HCT116 (cell line): Measurements from ENCODE around the gene HAPLN3. TPM values are rescaled to one million over a fixed set of nuclear protein-coding genes. Genes with fewer than 3 reads are reported as not detected.

ENCODE experiments used
- ATAC-seq: fragments of 200-7000 bp; cut with Tn5 transposase; 2 replicates; pipeline ENCODE4 v1.9.1; 2020; ENCODE audit warnings: mild to moderate bottlenecking, moderate library complexity
- BruUV-seq: library from RNA; stranded (reverse); fragments of 400-500 nt; replicated peaks from 2 replicates; lab custom pipeline; 2021; lab: Mats Ljungman, UMichigan
- CTCF ChIA-PET: fragments of 300-600 bp; sonication (Branson Sonifier 250); formaldehyde crosslinking; loops from one replicate; lab custom pipeline; 2021; ENCODE audit warnings: antibody characterized with exemption; lab: Charles Lee
- POLR2A ChIA-PET: fragments of 300-600, 350-600 bp; sonication (Branson Sonifier 250); formaldehyde crosslinking; loops from one replicate; lab custom pipeline; 2021; ENCODE audit warnings: antibody characterized with exemption; lab: Charles Lee
- RAD21 ChIA-PET, 2 experiments: fragments of 300-600 bp; sonication (Branson Sonifier 250); formaldehyde crosslinking; loops; one replicate each; lab custom pipeline; 2023; ENCODE audit warnings: low total read pairs in 2 of 2; ENCODE audit not compliant: uncharacterized antibody in 2 of 2, unreplicated experiment in 2 of 2, low non-redundant PET in 1 of 2; lab: Charles Lee
- DNase-seq: peaks from one replicate; pipeline ENCODE4 v3.0.0-alpha.2; 2010; ENCODE audit warnings: low read depth, low spot score
- H2AFZ ChIP-seq: fragments of 200-600 bp; shearing (Covaris generic), sonication (generic); 2 replicates; pipeline ENCODE4 v1.6.1; 2017; ENCODE audit warnings: low read depth, mixed run types, mixed read lengths, antibody characterized with exemption, low read length; ENCODE audit not compliant: poor library complexity, severe bottlenecking
- H3K27ac ChIP-seq: 2 replicates; pipeline ENCODE4 v1.5.1; 2012; ENCODE audit warnings: low read depth, low read length
- H3K27me3 ChIP-seq: fragments of 200-600 bp; sonication (generic); 2 replicates; pipeline ENCODE4 v1.6.1; 2016; ENCODE audit warnings: mixed run types, low read length, mixed read lengths; ENCODE audit not compliant: insufficient read depth
- H3K36me3 ChIP-seq, 2 experiments: fragments of 200-500 bp in 1 of 2; fragments of 200-600 bp in 1 of 2; sonication (Bioruptor generic) in 1 of 2; sonication (generic) in 1 of 2; 2 replicates each; pipeline versions ENCODE4 v1.5.1 to v1.6.1; 2014 to 2016; ENCODE audit warnings: low read length in 2 of 2, inconsistent platforms in 1 of 2, mixed read lengths in 1 of 2, mixed run types in 1 of 2; ENCODE audit not compliant: insufficient read depth in 2 of 2, control insufficient read depth in 1 of 2
- H3K4me1 ChIP-seq, 2 experiments: fragments of 200-600 bp in 1 of 2; sonication (generic) in 1 of 2; 2 replicates each; pipeline versions ENCODE4 v1.5.1 to v1.6.1; 2012 to 2017; ENCODE audit warnings: low read length in 2 of 2, inconsistent platforms in 1 of 2, mild to moderate bottlenecking in 1 of 2, mixed read lengths in 1 of 2, mixed run types in 1 of 2, moderate library complexity in 1 of 2; ENCODE audit not compliant: insufficient read depth in 2 of 2, control insufficient read depth in 1 of 2
- H3K4me2 ChIP-seq: fragments of 200-600 bp; sonication (generic); 2 replicates; pipeline ENCODE4 v1.6.1; 2017; ENCODE audit warnings: mixed run types, low read length, mixed read lengths
- H3K4me3 ChIP-seq, 2 experiments: fragments of 200-600 bp in 1 of 2; sonication (generic) in 1 of 2; replicated peaks in 1 of 2; 2 replicates each; pipeline ENCODE4 v1.5.1; 2011 to 2016; ENCODE audit warnings: low read length in 2 of 2, control low read depth in 1 of 2, low read depth in 1 of 2, mild to moderate bottlenecking in 1 of 2, mixed read lengths in 1 of 2, mixed run types in 1 of 2
- H3K79me2 ChIP-seq: fragments of 200-600 bp; sonication (generic); 2 replicates; pipeline ENCODE4 v1.6.1; 2017; ENCODE audit warnings: mild to moderate bottlenecking, mixed run types, low read length, moderate library complexity, mixed read lengths; ENCODE audit not compliant: insufficient read depth
- H3K9ac ChIP-seq: fragments of 200-600 bp; sonication (generic); 2 replicates; pipeline ENCODE4 v1.6.1; 2016; ENCODE audit warnings: low read length, mixed read lengths
- H3K9me2 ChIP-seq: fragments of 200-600 bp; sonication (generic), shearing (Covaris generic); 2 replicates; pipeline ENCODE4 v1.6.1; 2017; ENCODE audit warnings: mixed run types, mild to moderate bottlenecking, moderate library complexity; ENCODE audit not compliant: insufficient read depth
- H3K9me3 ChIP-seq, 2 experiments: fragments of 200-500 bp in 1 of 2; fragments of 200-600 bp in 1 of 2; sonication (Bioruptor generic) in 1 of 2; sonication (generic) in 1 of 2; 2 replicates each; pipeline ENCODE4 v1.6.1; 2014 to 2017; ENCODE audit warnings: low read length in 2 of 2, mixed read lengths in 2 of 2, inconsistent platforms in 1 of 2, low read depth in 1 of 2, mild to moderate bottlenecking in 1 of 2, mixed run types in 1 of 2, moderate library complexity in 1 of 2; ENCODE audit not compliant: control insufficient read depth in 1 of 2, insufficient read depth in 1 of 2
- H4K20me1 ChIP-seq: fragments of 200-600 bp; sonication (generic), shearing (Covaris generic); 2 replicates; pipeline ENCODE4 v1.6.1; 2017; ENCODE audit warnings: mixed run types, mild to moderate bottlenecking, moderate library complexity; ENCODE audit not compliant: insufficient read depth
- CBX3 ChIP-seq: IDR thresholded peaks from 2 replicates; pipeline ENCODE4 v1.6.1; 2012; ENCODE audit warnings: low read depth
- CEBPB ChIP-seq: IDR thresholded peaks from 2 replicates; pipeline ENCODE4 v1.6.1; 2012; ENCODE audit warnings: low read depth
- EGR1 ChIP-seq: IDR thresholded peaks from 2 replicates; pipeline ENCODE4 v1.6.1; 2012; ENCODE audit warnings: low read depth
- ELF1 ChIP-seq: IDR thresholded peaks from 2 replicates; pipeline ENCODE4 v1.6.1; 2012; ENCODE audit warnings: low read depth, borderline replicate concordance
- EZH2 ChIP-seq: fragments of 200-600 bp; sonication (generic); IDR thresholded peaks from 2 replicates; pipeline ENCODE4 v1.6.1; 2017; ENCODE audit warnings: antibody characterized with exemption, mixed run types
- EZH2phosphoT487 ChIP-seq: fragments of 200-600 bp; IDR thresholded peaks from 2 replicates; pipeline ENCODE4 v1.6.1; 2018; ENCODE audit warnings: antibody characterized with exemption, borderline replicate concordance
- FOSL1 ChIP-seq: IDR thresholded peaks from 2 replicates; pipeline ENCODE4 v1.6.1; 2012; ENCODE audit warnings: low read depth
- RAD21 ChIP-seq: IDR thresholded peaks from 2 replicates; pipeline ENCODE4 v1.6.1; 2012; ENCODE audit warnings: low read depth, mild to moderate bottlenecking
- SIN3A ChIP-seq: IDR thresholded peaks from 2 replicates; pipeline ENCODE4 v1.6.1; 2012; ENCODE audit warnings: low read depth
- SRF ChIP-seq: IDR thresholded peaks from 2 replicates; pipeline ENCODE4 v1.6.1; 2012; ENCODE audit warnings: low read depth
- intact Hi-C: fragments of 100-400 bp; cut with micrococcal nuclease; formaldehyde crosslinking; loops from 2 replicates; pipeline ENCODE4 v1.10.0; 2022
- total RNA-seq: library from RNA; stranded (reverse); gene quantifications from one replicate; pipeline ENCODE4 v1.2.1, GENCODE V29; 2021; ENCODE audit not compliant: unreplicated experiment
- TF ChIP-seq, protein P1 (sequence below): IDR thresholded peaks from 2 replicates; pipeline ENCODE4 v1.6.1; 2011; ENCODE audit warnings: mild to moderate bottlenecking, low read length, moderate library complexity; ENCODE audit not compliant: insufficient replicate concordance; ENCODE audit errors: extremely low read depth
- TF ChIP-seq, protein P2 (sequence below): IDR thresholded peaks from 2 replicates; pipeline ENCODE4 v1.6.1; 2012
- TF ChIP-seq, protein P3 (sequence below): IDR thresholded peaks from 2 replicates; pipeline ENCODE4 v1.6.1; 2012; ENCODE audit warnings: low read depth

The HAPLN3 gene
- total RNA-seq, 1 experiment from 2014 or later, result 10.9 TPM

DNA sequence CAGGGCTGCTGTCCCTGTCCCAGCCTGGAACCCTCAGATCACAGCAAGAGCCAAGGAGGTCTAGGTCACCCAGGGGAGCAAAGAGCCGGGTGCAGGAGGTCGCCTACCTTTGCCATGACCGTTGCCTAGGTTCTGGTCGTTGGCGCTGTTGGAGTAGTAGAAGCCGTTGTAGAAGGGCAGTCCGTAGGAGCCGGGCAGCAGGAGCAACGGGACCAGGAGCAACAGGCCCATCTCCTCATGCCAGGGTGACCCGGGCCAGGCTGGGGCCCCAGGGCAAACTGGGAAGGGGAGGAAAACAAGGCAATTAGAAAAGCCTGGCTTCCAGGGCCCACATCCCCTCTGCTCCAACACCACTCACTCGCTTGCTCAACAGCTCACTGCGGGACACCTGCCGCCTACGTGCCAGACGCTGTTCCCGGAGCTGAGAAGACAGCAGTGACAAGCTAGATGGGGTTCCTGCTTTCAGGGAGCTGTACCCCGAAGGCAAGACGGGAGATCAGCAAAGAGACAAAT lies 8.2 kb downstream of the HAPLN3 start:
- no peaks in the 10 kb centered on the region for H3K27me3 ChIP-seq
- CTCF ChIA-PET, result interaction anchor here (1.0 kb wide), 1 partner anchor 8 kb away, joined by 4 read pairs; no protein-coding TSS in a partner anchor
- H3K27ac ChIP-seq, result no peak overlapping the region
- no peaks in the 10 kb centered on the region for H3K79me2 ChIP-seq
- no peaks in the 10 kb centered on the region for H4K20me1 ChIP-seq
- H2AFZ ChIP-seq, result no peak overlapping the region
- ATAC-seq, result no peak
- no peak overlapping the region for H3K4me3 ChIP-seq
- intact Hi-C loops, result no loop called here
- peaks cover 0 to 10% of the 10 kb centered on the region in 2 experiments; a peak in 2 of 4 replicates for H3K4me1 ChIP-seq
- no peak for TF ChIP-seq EGR1
- TF ChIP-seq, protein P1, sequence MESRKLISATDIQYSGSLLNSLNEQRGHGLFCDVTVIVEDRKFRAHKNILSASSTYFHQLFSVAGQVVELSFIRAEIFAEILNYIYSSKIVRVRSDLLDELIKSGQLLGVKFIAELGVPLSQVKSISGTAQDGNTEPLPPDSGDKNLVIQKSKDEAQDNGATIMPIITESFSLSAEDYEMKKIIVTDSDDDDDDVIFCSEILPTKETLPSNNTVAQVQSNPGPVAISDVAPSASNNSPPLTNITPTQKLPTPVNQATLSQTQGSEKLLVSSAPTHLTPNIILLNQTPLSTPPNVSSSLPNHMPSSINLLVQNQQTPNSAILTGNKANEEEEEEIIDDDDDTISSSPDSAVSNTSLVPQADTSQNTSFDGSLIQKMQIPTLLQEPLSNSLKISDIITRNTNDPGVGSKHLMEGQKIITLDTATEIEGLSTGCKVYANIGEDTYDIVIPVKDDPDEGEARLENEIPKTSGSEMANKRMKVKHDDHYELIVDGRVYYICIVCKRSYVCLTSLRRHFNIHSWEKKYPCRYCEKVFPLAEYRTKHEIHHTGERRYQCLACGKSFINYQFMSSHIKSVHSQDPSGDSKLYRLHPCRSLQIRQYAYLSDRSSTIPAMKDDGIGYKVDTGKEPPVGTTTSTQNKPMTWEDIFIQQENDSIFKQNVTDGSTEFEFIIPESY, result no peak
- TF ChIP-seq, protein P2, sequence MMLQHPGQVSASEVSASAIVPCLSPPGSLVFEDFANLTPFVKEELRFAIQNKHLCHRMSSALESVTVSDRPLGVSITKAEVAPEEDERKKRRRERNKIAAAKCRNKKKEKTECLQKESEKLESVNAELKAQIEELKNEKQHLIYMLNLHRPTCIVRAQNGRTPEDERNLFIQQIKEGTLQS, result no peak
- no peak for TF ChIP-seq FOSL1
- TF ChIP-seq EZH2, result no peak
- no peak for TF ChIP-seq EZH2phosphoT487
- no peak for TF ChIP-seq SRF
- no peak for TF ChIP-seq SIN3A
- no peak for TF ChIP-seq ELF1
- no peak for TF ChIP-seq CBX3
- no peak for TF ChIP-seq RAD21
- TF ChIP-seq, protein P3, sequence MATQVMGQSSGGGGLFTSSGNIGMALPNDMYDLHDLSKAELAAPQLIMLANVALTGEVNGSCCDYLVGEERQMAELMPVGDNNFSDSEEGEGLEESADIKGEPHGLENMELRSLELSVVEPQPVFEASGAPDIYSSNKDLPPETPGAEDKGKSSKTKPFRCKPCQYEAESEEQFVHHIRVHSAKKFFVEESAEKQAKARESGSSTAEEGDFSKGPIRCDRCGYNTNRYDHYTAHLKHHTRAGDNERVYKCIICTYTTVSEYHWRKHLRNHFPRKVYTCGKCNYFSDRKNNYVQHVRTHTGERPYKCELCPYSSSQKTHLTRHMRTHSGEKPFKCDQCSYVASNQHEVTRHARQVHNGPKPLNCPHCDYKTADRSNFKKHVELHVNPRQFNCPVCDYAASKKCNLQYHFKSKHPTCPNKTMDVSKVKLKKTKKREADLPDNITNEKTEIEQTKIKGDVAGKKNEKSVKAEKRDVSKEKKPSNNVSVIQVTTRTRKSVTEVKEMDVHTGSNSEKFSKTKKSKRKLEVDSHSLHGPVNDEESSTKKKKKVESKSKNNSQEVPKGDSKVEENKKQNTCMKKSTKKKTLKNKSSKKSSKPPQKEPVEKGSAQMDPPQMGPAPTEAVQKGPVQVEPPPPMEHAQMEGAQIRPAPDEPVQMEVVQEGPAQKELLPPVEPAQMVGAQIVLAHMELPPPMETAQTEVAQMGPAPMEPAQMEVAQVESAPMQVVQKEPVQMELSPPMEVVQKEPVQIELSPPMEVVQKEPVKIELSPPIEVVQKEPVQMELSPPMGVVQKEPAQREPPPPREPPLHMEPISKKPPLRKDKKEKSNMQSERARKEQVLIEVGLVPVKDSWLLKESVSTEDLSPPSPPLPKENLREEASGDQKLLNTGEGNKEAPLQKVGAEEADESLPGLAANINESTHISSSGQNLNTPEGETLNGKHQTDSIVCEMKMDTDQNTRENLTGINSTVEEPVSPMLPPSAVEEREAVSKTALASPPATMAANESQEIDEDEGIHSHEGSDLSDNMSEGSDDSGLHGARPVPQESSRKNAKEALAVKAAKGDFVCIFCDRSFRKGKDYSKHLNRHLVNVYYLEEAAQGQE, result no peak
- TF ChIP-seq CEBPB, result no peak
- TF ChIP-seq, all 23 proteins: peak for 0
- Histone ChIP-seq H3K9me2 (no peaks in the 10 kb centered on the region), H3K36me3 (no peaks in the 10 kb centered on the region), H3K9ac (no peak overlapping the region), H3K9me3 (no peaks in the 10 kb centered on the region), H3K4me2 (no peak overlapping the region)
- RAD21 ChIA-PET, result no interaction called here
- no peak for DNase-seq
- no TSS peak for BruUV-seq
- POLR2A ChIA-PET, result no interaction called here
